Stimulated activated CD4-positive, alpha-beta T cell treated with anti-CD3 and anti-CD28 coated beads, TNF-alpha, amount 100 ng/mL, for 24 hours (primary cell): ENCODE results near the gene RANBP6.

Source experiments
- DNase-seq, 3 experiments: peaks; one replicate each; pipeline ENCODE4 v3.0.0-alpha.2; 2020; ENCODE audit warnings: low read depth in 3 of 3

The RANBP6 gene

GRCh38 chr9:6007058-6007769 is 8.2 kb downstream of the RANBP6 start:
- peak; percentile 92 to 98 (median 95) for DNase-seq

GRCh38 chr9:6006749-6007057 is 8.7 kb downstream of the RANBP6 start:
- no peak for DNase-seq

- no peak for DNase-seq
These were observed 14.5 kb downstream of the RANBP6 start for GRCh38 chr9:6000955-6001354.

DNA sequence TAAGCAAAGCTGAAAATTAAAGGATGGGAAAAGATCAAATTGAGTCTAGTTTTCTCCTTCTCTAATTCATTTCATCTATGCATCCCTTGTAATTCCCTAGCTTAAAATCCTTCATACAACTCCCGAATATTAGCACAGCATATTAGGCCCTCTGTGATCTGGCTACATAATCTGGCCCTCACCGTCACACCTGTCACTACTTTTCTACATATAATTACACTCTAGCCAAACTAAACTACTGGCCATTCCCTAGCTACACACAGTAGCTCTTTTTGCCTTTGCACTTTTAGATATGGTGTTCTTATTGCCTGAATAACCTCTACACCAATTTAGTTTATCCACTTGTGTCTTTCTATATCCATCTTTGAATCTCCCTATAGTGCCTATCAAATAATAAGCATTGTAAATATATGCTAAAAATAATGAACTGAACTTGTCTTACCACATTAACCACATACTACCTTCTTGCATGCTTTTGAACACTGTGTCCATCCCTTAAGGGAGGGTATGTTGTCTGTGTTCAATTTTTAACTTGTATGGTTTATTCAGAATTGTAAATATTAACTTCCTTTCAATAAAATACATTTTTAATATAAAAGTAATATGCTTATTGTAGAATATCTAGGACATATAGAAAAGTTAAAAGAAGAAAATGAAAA is 15.9 kb downstream of the RANBP6 start:
- no peak for DNase-seq

GRCh38 chr9:5994493-5994892 is 20.9 kb downstream of the RANBP6 start:
- no peak for DNase-seq

GRCh38 chr9:5988265-5988664 is 27.2 kb downstream of the RANBP6 start:
- no peak for DNase-seq

- no peak for DNase-seq
These were observed 32.4 kb downstream of the RANBP6 start for GRCh38 chr9:5983042-5983441.

GRCh38 chr9:5982317-5982716 is 33.1 kb downstream of the RANBP6 start:
- DNase-seq, result no peak

GRCh38 chr9:5978523-5978922 is 36.9 kb downstream of the RANBP6 start:
- no peak for DNase-seq

- DNase-seq, result no peak
These were observed 38.6 kb downstream of the RANBP6 start for GRCh38 chr9:5976674-5977397.

DNA sequence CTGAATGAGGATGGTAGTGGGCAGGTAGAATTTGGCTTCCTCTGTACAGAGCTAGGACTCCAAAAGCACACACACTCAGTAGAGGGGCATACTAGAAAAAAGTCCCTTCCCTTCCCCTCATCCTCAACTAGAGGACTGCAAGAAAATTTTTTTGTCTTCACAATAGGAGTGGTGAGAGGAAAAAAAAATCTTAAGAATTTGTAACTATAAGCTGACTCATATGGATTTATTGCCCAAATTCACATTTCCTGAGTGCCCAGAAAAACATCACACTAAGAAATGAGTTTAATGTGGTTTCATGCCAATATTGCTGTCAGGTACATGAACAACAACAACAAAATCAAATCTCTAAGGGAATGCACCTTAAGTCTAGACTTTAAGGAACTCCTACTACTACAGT is 43.7 kb downstream of the RANBP6 start:
- no peak for DNase-seq
